ENCODE results near the gene SNRNP35.

GRCh38 chr12:123428591-123428990 is 29.3 kb upstream of the SNRNP35 start:
- TF ChIP-seq CTCF (IDR thresholded peaks at IDR 0.05) = no peak
- no peak for TF ChIP-seq POLR2A (IDR thresholded peaks at IDR 0.05)
